NCI-H82 (cell line): ENCODE measurements around the gene THAP12.
A peak's percentile ranks its signal among the peaks of the same experiment; 100 is the strongest.
"Not testable (repeated sequence)": the region's sequence is repeated elsewhere in the genome, so short reads cannot be mapped to it uniquely, and the experiment has no call there.

ENCODE experiments used
- DNase-seq: peaks from one replicate; lab custom pipeline; 2025; lab: John Stamatoyannopoulos, UW

The THAP12 gene, protein sequence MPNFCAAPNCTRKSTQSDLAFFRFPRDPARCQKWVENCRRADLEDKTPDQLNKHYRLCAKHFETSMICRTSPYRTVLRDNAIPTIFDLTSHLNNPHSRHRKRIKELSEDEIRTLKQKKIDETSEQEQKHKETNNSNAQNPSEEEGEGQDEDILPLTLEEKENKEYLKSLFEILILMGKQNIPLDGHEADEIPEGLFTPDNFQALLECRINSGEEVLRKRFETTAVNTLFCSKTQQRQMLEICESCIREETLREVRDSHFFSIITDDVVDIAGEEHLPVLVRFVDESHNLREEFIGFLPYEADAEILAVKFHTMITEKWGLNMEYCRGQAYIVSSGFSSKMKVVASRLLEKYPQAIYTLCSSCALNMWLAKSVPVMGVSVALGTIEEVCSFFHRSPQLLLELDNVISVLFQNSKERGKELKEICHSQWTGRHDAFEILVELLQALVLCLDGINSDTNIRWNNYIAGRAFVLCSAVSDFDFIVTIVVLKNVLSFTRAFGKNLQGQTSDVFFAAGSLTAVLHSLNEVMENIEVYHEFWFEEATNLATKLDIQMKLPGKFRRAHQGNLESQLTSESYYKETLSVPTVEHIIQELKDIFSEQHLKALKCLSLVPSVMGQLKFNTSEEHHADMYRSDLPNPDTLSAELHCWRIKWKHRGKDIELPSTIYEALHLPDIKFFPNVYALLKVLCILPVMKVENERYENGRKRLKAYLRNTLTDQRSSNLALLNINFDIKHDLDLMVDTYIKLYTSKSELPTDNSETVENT

GRCh38 chr11:76380977-76381719 lies at the start of gene THAP12, which contains the start of gene GVQW3:
Gene THAP12 (minus strand): TSS chr11:76381132. CDS start chr11:76380836, 296 bp downstream.
Gene GVQW3 (plus strand): TSS chr11:76381323. CDS start chr11:76381829, 506 bp downstream.
- peak; percentile 96 for DNase-seq

- DNase-seq, result no peak
Observed at GRCh38 chr11:76426660-76427059, 45.7 kb upstream of the THAP12 start.

- DNase-seq, result no peak
Observed at GRCh38 chr11:76424891-76425290, 44.0 kb upstream of the THAP12 start.

DNA sequence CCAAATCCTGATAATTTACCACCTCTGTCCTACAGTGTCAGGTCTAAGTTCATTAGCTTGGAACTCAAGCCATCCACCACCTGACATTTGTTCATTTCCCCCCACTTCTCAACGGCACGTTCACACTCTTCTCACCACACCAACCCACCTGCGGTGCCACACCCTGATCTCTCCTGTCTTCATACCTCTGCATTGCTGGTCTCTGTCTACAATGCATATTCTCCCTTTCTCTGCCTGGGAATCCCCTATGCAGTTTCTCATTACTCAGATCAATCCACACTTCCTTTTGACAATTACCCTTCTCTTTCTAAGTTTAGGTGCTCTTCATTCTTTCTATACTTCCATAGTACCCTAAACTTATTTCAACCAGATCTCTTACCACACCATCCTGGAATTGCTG lies 43.4 kb upstream of the THAP12 start:
- no peak for DNase-seq

- peak; percentile 73 for DNase-seq
Observed at GRCh38 chr11:76419896-76420295, 39.0 kb upstream of the THAP12 start.

- DNase-seq, result no peak
Observed at GRCh38 chr11:76415073-76415472, 34.1 kb upstream of the THAP12 start.

DNA sequence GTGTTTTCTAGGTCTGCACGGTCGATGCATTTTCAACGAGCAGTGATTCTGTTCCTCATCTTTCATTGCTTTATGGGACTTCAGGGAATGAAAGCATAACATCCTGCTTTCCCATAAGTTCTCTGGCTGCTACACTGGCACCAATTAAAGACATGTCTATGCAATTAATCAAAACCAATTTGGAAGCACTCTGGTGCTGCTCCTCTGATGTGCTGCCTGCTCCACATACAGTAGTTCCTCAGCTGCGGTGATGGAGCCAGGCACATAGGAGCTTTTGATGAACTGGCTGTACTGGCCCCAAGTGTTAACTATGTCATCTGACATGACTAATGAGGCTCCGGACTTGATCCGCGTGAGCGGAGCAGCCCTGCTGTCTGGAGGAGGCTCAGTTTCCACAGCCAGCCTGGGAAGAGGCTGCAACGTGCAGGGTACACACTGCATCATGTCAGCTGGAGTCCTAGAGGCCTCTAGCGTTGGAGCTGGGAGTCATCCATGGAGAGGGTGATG lies 30.0 kb upstream of the THAP12 start:
- DNase-seq, result peak; percentile 42

- DNase-seq, result peak; percentile 42
Observed at GRCh38 chr11:76408171-76408965, 27.4 kb upstream of the THAP12 start.

DNA sequence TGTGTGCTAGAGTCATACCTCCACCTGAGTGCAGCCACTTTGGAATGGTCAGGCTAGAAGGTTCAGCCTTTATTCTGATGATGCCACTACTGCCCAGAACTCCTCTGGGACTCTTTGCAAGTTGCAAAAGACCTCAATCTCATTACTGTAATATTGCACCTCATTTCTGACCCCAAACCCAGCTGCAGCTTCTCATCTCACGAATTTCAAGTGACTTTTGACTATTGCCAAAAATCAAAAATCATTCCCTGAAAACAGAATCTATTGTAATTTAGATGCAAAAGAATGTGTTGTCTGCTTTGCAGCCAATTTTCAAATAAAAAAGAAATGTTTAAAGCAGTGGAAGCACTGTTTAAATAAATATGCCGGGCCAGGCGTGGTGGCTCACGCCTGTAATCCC lies 25.4 kb upstream of the THAP12 start:
- no peak for DNase-seq

DNA sequence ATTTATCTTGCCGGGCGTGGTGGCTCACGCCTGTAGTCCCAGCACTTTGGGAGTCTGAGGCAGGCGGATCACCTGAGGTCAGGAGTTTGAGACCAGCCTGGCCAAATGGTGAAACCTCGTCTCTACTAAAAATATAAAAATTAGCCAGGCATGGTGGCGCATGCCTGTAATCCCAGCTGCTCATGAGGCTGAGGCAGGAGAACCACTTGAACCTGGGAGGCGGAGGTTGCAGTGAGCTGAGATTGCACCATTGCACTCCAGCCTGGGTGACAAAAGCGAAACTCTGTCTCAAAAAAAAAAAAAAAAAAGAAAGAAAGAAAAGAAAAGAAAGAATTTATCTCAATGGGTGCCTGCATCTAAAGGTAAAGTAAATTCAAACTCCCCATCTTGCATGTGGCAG lies 20.6 kb upstream of the THAP12 start:
- DNase-seq, result not testable (repeated sequence)

GRCh38 chr11:76400967-76401366 lies 20.0 kb upstream of the THAP12 start:
- DNase-seq, result no peak

DNA sequence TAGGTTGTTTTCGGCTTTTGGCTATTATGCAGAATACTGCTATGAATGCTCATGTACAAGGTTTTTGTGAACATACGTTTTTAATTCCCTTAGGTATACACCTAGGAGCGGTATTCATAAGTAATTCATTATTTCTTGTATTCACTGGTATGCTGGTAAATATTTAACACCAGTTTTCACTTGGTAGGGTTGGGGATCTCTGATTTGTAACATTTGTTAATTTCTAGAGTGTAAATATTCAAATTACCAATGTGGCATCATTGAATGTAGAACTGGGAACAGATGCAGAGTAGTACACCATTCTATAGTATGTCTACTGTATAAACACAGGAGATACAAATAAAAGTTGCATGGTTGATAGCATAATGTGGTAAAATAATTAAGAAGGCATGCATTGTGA lies 16.5 kb upstream of the THAP12 start:
- no peak for DNase-seq

DNA sequence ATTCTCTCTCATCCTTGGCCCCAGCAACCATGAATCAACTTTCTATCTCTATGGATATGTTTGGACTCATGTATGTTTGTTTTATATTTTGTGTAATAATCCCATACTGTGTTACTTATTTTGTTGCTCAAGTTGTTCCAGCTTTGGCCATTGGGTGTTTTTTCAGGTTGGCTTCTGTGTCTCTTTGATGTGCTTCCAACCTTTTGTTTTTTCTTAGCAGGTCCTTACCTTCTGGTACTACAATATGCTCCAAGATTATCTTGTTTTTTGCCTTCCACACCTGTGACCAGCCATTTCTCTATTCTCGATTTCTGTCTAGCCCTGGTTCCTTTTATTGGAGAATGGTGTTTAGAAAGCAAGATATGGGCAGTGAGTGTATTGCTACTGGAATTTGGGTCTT lies 14.4 kb upstream of the THAP12 start:
- no peak for DNase-seq

- DNase-seq, result no peak
Observed at GRCh38 chr11:76394411-76394810, 13.5 kb upstream of the THAP12 start.

GRCh38 chr11:76392870-76393269 lies 11.9 kb upstream of the THAP12 start:
- DNase-seq, result no peak

DNA sequence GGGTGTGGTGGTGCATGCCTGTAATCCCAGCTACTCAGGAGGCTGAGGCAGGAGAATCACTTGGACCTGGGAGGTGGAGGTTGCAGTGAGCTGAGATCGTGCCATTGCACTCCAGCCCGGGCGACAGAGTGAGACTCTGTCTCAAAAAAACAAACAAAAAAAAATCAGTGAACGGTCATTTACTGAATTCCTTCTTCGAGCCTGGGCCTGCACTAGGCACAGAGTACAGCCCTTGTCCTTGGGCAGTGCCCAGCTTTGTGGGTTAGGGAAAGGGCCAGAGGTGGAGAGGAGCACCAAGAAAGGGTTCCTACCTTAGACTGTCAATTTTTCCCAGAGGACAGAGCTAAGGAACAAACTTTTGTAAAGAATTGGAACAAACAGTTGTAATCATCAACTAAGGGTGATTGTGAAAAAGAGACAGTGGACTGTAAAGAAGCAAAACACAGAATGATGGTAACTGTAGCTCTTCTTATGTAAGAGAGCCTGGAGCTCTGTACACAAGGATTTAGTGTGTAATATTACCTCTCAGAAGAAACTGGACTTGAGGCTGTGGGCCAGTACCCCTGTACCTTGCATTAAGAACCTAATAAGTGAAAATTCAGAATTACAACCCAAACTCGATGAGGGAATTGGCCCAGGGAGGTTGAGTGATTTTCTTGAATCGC lies 11.0 kb upstream of the THAP12 start:
- no peak for DNase-seq

DNA sequence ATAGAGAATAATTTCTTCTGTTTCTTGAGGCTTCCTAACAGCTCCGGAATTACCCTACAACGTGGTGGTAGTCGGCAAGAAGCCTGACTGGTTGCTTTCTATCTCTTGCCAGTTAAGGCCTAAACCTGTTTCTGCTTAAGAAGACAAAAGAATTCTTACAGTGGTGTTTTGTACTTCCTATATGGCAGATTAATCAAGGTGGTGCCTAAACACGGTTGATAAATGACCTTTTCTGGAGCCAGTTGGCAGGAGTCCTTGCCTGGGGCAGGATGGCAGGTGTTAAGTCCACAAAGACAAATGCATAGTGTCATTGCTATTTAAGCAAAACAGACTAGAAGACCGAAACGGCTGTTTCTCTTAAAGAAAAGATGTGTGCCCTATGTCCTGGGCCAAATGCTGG lies 10.1 kb upstream of the THAP12 start:
- no peak for DNase-seq

DNA sequence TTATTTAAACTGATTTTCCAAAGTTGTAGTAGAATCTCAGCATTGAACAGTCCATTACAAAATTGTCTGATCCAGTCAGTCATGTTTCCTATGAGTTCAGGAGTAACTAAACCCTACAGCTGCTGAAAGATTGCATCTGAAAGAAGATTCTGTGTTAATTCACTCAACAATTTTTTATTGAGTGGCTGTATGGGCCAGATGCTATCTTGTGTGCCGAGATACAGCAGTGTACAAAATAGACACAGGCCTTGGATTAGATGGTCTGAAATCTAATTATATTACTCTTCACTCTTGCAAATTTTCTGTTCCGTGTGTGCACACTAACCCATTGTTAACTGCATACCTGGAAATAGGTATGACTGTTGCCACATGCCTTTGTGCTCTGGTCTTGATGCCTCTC lies 7.5 kb upstream of the THAP12 start:
- DNase-seq, result no peak

- no peak for DNase-seq
Observed at GRCh38 chr11:76385903-76386302, 5.0 kb upstream of the THAP12 start.

GRCh38 chr11:76382209-76382608 lies 1.3 kb upstream of the THAP12 start:
- DNase-seq, result no peak
